SW480 (cell line): ENCODE data around the gene LYST.

Source experiments
- DNase-seq: peaks from one replicate; pipeline ENCODE4 v3.0.0-alpha.2; 2016; ENCODE audit warnings: low spot score

Gene LYST

DNA sequence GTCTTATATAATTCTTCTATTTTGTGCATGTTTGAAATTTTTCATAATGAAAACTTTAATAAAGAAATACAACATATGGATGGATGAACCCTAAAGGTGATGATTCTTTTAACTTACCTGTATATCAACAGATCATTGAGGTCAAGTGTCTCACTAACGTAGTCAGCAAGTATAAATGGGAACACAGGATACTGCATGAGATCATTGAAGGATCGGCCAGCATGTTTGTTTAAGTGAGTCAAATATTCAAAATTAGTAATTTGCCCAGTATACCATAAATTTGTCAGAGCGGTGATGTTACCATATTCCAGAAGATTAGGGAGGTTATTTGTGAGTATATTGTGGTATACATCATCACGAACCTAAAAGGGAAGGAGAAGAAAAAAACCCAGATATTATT lies 146.2 kb downstream of the LYST start:
- DNase-seq, result no peak

DNA sequence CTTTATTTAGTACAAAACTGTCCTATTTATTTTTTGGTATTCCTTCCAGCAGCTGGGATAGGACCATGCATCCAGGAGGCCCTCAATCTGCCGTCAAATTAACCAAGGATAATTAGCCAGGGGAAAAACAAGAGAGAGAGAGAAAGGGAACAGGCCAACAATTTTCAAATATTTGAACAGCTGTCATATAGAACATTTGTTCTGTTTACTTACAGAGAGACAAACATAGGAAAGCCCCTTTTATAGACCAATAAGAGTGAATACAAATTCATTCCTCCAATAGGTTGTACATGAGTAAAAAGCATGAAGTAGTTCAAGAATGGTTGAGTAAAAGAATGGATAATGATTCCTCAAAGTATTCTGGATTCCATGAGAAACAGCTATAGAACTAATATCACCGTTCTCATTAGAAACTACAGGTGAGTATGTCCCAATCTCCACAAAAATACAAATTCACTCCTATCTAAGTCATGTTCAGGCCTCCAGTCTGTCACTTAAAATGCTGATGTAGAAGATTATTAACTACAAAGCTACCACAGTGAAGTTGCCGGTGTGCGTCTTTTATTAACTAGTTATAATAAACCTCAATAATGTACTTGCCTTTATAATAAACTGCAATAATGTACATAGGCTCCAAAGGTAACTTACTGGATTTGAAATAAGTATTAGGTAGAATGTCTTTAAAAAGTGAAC lies 152.4 kb downstream of the LYST start:
- no peak for DNase-seq

- DNase-seq, result no peak
Observed at GRCh38 chr1:235712812-235713211, 153.9 kb downstream of the LYST start.

- DNase-seq, result no peak
Observed at GRCh38 chr1:235710687-235711086, 156.0 kb downstream of the LYST start.

DNA sequence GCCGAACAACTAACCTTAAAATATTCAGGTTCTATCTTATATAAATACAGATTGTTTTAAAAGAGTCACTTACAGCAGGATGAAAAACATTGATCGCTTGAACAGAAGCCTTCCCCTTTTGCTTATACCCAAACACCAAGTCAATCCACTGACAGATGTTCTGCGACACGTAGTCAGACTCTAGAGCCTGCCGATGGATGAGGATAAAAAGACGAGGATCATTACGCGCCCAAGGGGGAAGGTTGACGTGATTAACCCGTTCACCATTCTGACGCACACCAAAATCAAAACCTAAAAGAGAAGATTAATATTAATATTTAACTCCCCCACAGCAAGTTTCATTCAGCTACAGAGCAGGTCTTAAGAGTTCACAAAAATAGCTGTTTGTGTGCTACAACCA lies 157.7 kb downstream of the LYST start:
- DNase-seq, result no peak

- DNase-seq, result no peak
Observed at GRCh38 chr1:235708390-235708962, 158.2 kb downstream of the LYST start.

- peak; percentile 14 for DNase-seq
Observed at GRCh38 chr1:235703506-235703905, 163.2 kb downstream of the LYST start.

- no peak for DNase-seq
Observed at GRCh38 chr1:235702412-235702811, 164.3 kb downstream of the LYST start.

- DNase-seq, result no peak
Observed at GRCh38 chr1:235697508-235697907, 169.2 kb downstream of the LYST start.

DNA sequence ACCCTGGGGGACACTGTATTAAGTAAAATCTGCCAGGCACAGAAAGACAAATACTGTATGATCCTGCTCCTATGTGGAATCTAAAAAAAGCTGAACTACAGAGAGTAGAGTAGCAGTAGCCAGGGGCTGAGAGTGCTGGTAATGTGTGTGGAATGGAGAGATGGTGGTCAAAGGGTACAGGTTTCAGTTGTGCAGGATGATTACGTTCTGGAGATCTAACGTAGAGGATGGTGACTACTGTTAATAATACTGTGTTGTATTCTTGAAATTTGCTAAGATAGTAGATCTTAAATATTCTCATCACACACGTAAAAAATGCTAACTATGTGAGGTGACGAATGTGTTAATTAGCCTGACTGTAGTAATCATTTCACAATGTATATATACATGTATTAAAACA lies 177.3 kb downstream of the LYST start:
- no peak for DNase-seq

DNA sequence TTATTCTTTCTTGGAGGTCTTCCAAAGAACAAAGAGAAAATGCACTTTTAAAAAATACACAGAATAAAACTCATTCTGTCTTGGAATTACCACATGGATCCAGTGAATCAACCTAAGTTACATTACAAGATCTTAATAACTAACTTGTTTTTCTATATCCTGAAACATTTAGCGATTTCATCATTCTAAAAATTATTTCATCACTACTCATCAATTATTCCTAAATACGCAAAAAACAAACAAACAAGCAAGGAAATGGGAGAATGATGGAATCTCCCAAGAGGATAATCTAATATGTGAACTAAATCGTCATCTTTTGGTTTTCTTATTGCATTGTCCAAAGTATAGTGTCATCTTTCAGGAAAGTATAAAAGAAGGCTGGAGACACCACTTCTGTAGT lies 178.6 kb downstream of the LYST start:
- DNase-seq, result no peak

GRCh38 chr1:235683653-235684052 lies 183.1 kb downstream of the LYST start:
- no peak for DNase-seq

GRCh38 chr1:235682216-235682615 lies 184.5 kb downstream of the LYST start:
- DNase-seq, result no peak

DNA sequence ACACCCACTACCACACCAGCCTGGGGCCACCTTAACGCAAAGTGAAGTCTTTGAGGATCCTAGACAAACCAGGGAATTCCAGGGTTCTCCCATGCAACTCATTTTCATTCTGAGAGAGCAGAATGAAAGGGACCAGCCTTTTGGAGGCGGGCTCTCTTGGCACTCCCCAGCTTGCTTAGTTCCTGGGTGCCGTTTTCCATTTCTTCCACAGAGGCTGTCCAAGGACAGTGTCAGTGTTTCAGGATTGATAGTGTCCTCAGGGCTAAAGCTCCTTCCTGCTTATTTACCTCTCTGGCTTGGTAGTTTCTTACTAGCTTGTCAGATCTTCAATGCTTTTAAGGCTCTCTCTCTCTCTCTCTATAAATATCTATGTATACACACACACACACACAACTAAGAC lies 187.1 kb downstream of the LYST start:
- no peak for DNase-seq

- DNase-seq, result no peak
Observed at GRCh38 chr1:235679005-235679404, 187.7 kb downstream of the LYST start.

GRCh38 chr1:235675152-235675890 lies 191.4 kb downstream of the LYST start:
- no peak for DNase-seq

DNA sequence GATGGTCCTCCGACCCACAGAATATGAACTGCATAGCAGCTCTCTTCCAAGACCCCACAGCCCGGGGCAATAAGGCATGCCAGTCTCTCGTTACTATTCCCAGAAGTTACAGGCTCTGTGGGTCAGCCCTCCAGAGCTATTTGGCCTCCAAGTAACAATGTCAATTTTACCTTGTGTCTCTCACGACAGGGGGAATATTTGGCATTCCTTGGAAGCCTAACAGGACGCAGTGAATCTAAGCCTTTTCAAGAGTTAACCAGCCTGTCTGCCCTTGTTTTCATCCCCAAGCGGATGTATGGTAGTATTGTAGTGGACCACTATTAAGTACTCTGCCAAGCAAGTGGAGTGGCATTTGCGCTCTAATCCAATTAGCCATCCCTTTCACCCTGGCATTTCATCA lies 192.7 kb downstream of the LYST start:
- no peak for DNase-seq

- DNase-seq, result no peak
Observed at GRCh38 chr1:235671992-235672391, 194.7 kb downstream of the LYST start.

DNA sequence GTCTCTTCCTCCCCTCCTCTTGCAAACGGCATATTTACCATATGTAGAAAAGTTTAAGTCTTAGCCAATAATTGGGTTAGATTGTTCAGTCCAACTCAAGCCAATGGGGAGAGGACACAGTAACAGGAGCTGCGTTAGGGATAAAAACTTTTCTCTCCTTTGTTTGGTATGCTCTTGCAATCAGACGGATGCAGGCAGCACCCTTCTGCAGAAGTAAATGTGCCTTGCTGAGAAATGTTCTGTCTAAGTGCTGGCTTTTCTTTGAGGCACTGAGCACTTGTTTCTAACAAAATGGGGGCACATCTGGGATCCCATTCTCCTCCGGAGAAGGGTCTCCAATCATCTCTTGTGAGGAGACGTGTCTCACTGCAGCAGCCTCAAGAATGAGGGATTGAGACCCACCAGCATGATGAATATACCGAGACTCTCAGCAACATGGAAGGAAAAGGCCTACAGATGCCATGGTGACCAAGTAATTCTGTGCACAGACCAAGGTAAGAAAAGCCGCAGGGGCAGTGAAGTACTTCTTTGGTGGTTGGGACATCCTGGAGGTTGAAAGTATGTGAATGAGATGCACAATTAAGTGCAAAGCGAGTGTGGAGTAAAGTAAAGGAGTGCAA lies 196.4 kb downstream of the LYST start:
- no peak for DNase-seq

DNA sequence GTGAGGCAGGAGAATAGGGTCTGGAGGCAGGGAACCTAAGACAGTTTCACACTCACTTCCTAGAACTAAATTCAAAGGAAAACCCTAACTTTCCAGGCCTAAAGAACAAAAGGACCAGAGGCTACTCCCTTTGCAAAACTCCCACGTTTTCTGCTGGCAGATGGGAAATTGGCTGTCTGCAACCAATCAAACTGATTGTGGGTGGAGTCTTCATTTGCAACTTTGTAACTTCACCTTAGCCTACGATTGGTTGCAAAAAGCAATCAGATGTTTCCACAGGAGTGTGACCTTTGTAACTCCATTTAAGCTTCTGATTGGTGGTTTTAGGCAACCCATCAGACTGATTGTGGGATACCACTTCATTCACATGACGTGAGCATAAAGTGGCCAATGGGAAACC lies 197.4 kb downstream of the LYST start:
- no peak for DNase-seq

DNA sequence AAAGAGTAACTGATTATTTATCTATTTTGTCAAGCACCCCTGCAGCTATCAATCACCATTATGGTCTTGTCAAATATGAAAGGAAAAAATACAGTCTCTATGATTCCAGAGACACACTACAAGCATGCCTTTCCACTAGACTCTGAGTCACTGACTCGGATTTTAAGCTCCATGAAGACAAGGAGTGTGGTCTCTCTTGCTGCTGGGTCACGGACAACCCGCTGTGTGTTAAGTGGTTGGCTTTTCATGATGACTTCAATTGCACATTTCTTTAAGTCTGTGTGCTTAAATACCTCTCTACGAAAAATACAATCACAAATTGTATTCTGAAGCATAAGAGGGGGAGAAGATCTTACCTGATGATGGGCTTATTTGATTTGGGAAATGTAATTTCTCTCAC lies 203.1 kb downstream of the LYST start:
- no peak for DNase-seq

DNA sequence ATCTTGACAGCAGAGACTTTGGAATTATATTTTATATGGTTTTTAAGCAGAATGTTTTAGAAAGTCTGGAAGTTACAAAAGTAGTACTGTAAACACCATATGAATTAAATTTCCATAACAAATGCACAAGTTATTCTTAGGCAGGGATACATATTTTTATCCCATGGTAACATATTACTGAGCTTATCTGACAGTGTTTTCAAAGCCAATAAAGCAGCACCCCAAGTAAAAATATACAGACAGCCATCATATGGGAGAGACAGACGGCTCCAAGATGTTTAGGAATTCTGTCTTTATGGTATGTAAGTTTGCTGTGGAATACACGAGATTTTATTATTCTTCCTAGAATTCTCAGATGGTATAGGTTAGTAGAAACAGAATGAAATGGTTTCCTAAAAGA lies 205.1 kb downstream of the LYST start:
- no peak for DNase-seq

DNA sequence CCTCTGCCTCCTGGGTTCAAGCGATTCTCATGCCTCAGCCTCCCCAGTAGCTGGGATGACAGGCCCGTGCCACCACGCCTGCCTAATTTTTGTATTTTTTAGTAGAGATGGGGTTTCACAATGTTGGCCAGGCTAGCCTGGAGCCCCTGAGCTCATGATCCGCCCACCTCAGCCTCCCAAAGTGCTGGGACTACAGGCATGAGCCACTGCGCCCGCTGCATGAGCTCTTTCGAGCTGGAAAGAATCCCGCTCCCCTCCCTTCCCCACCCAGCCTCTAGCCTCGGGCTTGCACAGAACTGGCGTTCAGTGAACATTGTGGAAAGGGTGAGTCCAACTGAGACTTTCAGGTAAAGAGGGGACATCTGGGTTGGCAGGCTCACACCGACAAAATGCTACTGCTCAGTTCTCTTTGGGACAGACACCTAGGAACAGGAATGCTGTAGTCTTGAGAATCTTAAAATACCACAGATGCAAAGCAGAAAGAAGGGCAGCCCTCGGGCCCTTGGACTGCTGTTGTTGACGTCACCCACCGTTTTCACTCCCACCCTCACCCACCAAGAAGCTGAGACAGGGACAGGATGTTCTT lies 207.4 kb downstream of the LYST start:
- DNase-seq, result no peak
